Stimulated activated CD4-positive, alpha-beta T cell treated with anti-CD3 and anti-CD28 coated beads, Interleukin-15, amount 100 ng/mL, for 1 hour (primary cell): ENCODE measurements around the gene C4orf50.

Experiments used
- DNase-seq, 2 donors: peaks; one replicate each; pipeline ENCODE4 v3.0.0-alpha.2; 2020; ENCODE audit warnings: low read depth in 1 of 2, low spot score in 1 of 2

C4orf50 gene

DNA sequence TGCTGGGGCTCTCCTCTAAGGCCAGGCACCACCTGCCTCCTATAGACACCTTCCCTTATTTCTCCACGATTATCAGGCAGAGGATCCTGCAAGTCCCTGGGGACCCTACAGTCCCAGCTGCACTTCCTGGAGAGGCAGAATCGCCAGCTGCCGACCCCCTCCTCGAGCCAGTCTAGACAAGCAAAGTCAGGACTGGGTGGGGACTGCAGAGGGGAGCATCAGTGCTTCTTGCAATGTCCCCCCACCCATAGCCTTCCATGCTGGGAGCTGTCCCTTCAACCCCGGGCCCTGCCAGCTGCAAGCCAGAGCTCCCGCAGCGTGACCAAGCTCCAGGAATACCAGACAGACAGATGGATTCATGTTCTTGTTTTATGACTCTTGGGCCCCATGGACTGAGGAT, 124.0 kb downstream of the C4orf50 start:
- no peak for DNase-seq

- no peak for DNase-seq
Measured at GRCh38 chr4:5893591-5893990, 124.6 kb downstream of the C4orf50 start.

- no peak for DNase-seq
Measured at GRCh38 chr4:5893004-5893580, 125.1 kb downstream of the C4orf50 start, which contains the start of gene CRMP1. Gene CRMP1 (minus strand): TSS chr4:5893086. CDS start chr4:5892969, 117 bp downstream.

GRCh38 chr4:5892323-5893003, 125.8 kb downstream of the C4orf50 start:
- no peak for DNase-seq

GRCh38 chr4:5891563-5892322, 126.5 kb downstream of the C4orf50 start:
- no peak for DNase-seq

DNA sequence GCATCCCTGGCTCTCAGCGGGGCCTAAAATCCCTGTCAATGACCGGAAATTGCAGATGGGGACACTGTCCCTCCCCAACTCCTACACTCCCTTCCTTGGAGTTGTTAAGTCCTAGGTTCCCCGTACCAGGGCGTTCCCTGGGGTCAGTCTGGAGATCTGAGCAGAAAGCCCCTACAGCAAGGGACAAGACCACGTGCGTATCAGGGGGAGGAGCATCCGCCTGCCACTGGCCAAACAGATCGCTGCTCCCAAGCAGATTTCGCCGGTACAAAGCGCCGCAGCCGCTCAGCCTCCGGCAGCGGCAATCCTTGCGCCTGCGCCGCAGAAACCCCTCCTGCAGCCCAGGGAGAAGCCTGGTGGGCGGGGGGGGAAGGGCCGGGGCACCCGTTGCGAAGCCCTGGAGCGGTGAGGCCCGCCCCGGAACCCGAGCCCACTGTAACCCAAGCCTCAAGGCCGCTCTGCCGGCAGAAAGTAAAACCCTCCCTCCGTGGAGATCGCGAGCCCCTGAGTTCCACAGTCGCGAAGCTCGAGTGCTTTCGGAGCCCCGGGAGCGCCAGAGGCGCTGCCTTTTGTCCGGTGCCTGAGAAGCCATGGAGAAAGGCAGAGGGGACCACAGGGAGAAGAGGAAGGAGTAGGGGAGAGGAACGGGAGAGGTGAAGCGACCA, 128.0 kb downstream of the C4orf50 start:
- DNase-seq: no peak

DNA sequence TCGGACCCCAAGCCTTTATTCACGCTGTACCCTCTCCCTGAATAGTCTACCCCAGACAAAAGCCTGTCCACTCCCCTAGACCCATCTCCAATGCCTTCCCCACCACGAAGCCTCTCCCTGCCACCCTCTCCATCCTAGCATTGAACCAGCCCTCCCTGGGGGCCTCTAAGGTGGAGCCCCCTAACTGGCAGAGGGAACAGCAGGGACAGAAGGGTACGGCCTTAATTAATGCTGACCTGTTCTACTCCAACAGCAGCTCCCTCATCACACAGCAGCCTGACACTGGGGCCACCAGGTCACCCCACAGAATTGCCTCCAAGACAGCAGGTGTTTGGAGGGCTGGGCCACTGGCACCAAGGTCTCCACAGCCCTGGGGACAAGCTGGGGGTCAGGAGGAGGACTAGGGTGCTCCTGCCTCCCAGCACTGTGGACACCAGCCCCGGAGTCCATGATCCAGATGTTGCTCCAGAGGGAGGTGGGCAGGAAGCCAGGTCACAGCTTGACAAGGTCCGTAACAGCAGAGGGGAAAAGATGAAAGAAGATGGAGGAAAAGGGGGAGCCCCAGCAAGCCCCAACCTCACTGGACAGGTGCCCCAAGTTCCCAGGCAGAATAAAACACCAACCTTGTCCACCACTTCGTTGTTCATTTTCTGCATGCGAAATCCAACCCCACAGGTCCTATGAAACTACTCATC, 129.1 kb downstream of the C4orf50 start:
- no peak for DNase-seq

- no peak for DNase-seq
Measured at GRCh38 chr4:5888222-5889001, 129.8 kb downstream of the C4orf50 start.

GRCh38 chr4:5887361-5888221, 130.6 kb downstream of the C4orf50 start:
- DNase-seq: no peak

- no peak for DNase-seq
Measured at GRCh38 chr4:5887011-5887360, 131.2 kb downstream of the C4orf50 start.

DNA sequence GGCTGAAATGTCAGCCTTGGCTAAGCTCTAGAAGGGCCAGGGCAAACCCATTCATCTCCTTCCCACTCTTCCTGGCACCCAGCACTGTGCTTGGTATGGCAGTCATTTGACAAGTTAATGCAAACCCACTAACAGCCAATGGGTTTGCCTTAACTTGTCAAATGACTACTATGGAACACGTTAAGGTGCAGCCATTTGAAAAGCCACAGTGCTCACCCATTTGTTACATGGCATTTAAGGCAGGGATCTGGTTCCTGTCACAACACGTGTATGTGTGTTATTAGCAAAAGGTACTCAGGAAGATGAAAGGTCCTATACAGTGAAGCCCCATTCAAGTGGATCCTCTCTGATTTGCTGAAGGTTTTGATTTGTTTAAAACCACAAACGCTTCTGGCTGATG, 132.5 kb downstream of the C4orf50 start:
- no peak for DNase-seq

DNA sequence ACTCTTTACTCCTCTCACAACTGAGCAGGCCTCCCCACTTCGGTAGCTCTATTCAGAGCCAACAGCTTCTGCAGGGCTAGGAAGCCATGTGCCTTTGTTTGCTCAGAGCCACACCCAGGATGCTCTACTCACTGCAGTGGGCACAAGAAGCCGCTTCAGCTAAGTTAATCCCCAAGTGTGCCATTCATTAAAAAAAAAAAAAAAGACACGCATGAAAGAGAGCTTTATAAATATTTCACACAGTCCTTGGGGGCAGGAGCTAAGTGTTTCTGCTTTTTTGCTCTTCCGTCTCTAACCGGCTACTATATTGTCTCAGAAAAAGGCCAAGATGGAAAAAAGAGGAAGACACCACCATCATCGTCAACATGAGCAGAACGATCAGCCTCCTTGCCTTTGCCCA, 133.4 kb downstream of the C4orf50 start:
- DNase-seq: no peak

- no peak for DNase-seq
Measured at GRCh38 chr4:5883916-5884315, 134.3 kb downstream of the C4orf50 start.

- DNase-seq: no peak
Measured at GRCh38 chr4:5882947-5883346, 135.3 kb downstream of the C4orf50 start.

DNA sequence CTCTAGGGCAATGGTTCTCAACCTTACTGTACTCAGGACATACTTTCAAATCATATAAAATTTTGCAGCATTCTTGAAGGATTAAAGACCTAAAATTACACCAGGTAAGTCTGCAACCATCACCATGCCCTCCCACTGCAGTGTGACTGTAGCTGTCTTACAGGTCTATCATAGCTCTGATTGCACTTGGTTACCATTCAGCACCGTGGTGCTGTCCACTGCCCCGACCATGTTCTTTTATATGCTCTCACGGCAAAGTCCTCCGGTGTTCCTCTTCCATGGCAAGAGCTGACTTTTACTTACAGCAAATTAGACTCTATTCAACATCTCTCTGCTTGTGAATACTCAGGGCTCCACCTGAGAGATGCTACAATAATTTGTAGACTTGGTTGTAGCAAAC, 136.9 kb downstream of the C4orf50 start:
- no peak for DNase-seq

- no peak for DNase-seq
Measured at GRCh38 chr4:5878359-5878758, 139.9 kb downstream of the C4orf50 start.

DNA sequence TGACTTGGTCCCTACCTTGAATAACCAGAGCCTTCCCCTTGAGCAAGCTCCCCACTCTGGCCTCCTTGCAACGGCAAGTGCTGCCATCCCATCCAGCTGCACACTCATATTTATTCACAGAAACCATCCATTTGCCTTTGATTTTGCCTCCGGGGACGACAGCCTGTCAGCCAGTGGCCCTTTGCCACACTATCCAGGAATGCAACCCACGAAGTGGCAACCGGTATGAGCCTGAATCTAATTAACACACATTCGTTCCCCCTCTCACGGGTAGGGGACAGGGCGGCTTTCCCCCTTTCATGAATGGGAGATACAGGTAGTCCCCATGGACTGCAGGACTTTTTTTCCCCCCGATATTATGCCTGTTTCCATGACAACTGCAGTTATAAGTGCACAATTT, 140.8 kb downstream of the C4orf50 start:
- DNase-seq: no peak

GRCh38 chr4:5874811-5875449, 143.3 kb downstream of the C4orf50 start:
- DNase-seq: no peak

- DNase-seq: no peak
Measured at GRCh38 chr4:5870701-5871100, 147.5 kb downstream of the C4orf50 start.
